NCI-H748 (cell line): ENCODE measurements around the gene THOC5.

ENCODE experiments used
- DNase-seq: peaks from one replicate; lab custom pipeline; 2025; ENCODE audit not compliant: unreplicated experiment; lab: John Stamatoyannopoulos, UW

The THOC5 gene

DNA sequence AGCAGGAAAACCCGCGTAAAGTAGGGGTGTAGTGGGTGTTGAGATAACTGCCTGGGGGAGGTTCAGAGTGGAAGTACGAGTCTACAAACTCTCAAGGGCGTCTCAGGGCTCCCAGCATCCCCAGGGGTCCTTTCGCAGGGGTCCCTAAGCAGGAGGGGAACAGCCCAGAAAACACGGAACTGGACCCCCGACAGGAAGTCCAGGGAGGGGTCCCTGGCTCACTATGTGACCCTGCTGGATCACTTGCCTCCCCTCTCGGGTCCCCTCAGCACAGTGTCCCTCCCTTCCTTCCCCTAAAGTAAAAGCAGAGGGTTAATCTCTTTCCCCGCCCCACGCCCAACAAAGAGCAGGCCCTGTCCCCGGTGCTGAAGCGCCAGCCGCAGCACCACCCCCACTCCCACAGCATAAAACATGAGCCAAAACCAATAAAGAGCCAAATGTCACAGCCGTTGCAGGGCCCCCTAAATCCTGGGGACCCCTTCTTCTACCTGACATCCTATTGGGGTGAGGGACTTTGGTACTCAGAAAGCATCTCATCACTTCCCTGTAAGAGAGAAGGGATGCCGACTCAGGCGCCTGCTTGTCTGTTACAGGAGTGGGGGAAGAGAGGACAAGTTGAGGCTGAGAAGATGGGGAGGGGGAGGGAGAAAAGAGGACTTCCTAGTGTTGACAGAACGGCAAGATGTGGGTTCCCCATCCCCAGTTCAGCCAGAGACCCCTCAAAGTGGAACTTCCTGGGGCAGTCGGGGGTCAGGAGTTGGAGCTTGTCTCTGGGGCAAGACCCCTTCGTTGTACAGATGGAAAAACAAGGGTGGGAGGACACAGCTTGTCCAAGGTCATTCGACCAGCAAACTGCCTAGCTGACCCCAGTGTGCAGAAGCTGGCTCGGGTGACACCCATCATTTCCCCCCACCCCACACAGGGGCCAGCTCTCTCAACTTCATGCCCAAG lies 75.0 kb downstream of the THOC5 start:
- DNase-seq, result no peak

DNA sequence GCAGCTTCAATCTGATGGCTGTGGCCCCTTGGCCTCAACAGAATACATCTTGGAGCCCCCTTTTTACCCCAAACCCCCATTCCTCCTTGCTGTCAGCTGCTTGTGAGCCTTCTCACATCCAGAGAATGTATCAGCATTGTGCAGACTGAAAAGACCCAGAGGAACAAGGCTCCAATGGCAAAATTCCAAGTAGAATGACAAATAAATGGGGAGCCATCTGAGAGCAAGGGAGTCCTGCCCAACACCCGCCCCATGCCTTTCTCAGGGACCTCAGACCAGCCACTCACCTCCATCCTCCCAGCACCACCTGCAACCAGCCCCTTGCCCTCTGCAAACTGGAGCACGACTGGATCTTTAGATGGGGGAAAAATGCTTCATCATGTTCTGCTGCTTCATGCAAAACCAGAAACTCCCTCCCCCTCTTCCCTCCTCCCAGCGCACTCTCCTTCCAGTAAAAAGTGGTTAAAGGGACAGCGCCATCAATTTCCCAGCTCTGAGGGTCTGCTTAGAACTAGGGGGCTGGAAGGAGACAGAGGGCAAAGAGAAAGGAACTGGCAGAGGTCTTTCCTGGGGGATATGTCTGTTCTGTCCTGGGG lies 75.7 kb downstream of the THOC5 start:
- DNase-seq, result no peak

DNA sequence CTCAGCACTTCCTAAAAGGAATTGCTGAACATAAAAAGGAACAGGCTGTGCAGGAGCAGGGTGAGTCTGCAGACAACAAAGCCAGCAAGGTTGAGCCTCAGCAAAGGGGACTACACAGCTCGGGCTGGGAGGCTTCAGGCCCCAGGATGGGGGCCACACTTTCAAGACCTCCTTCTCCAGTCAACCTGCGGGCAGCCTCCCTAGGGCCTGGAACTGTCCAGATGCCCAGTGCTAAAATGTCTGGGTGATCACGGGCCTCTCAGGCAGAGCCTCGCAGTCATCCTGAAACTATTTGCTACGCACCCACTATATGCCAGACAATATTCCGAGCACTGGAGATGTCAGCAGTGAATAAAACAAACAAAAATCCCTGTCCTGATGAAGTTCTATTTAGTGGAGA lies 77.4 kb downstream of the THOC5 start:
- DNase-seq, result no peak

DNA sequence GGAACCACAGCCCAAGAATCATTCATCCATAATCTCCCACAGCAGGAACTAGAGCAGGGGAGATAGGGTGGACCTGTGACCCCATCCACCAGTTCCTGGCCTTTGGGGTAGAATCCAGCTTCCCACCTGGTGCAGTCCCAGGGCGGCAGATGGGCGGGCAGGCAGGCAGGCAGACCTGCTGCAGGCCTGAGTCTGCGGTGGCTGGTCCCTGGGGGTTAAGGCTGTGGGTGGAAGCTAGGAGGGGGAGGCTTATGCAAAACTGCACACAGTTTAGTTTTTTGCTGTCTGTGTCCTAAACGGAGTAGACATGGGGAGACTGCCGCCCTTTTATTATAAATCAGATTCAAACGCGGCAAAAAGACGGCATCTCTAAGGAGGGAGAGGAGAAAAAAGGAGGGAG lies 78.0 kb downstream of the THOC5 start:
- DNase-seq, result no peak

DNA sequence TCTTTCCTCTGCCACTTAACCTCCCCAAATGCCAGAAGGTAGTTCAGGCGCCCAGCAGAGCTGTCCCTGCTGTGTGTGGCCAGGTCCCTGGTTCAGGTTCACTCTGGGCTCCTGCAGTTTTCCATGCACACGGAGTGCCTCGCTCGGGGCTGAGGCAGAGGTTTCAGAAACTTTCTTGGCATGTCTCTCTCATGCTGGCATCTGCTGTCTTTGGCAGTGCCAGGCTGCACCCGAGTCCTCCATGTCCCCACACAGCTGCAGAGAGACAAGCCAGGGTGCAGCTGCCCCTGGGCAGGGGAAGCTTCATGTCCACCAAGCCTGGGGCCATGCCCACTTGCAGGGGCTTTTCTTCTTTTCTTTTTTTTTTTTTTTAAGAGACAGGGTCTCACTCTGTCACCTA lies 80.6 kb downstream of the THOC5 start:
- DNase-seq, result no peak

DNA sequence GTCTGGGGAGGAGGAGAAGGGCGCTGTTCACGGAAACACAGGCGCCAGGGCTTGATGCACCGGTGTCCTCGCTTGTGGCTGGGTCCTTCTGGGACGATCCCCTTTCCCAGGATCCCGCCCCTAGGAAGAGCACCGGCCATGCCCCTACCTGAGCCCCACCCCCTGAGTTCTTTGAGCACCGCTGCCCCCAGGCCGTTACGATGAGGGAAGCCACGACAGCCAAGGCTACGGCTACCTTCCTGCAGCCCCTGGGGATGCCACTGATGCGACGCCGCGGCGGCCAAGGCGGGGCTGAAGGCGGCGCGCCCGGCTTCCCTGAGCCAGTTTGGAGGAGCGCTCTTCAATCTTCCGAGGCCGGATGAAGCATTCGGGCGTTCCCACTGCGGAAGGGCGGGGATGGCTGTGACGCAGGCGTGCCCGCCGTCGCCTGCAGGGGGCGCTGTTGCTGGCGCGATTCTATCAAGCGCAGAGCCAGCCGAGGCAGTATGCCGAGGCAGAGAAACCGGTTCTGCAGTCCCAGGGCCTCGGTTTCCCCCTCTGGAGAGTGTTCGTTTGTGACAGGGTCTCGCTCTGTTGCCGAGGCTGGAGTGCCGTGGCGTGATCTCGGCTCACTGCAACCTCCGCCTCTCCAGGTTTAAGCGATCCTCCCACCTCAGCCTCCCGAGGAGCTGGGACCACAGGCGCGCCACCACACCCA lies 83.2 kb downstream of the THOC5 start:
- DNase-seq, result peak; percentile 69

DNA sequence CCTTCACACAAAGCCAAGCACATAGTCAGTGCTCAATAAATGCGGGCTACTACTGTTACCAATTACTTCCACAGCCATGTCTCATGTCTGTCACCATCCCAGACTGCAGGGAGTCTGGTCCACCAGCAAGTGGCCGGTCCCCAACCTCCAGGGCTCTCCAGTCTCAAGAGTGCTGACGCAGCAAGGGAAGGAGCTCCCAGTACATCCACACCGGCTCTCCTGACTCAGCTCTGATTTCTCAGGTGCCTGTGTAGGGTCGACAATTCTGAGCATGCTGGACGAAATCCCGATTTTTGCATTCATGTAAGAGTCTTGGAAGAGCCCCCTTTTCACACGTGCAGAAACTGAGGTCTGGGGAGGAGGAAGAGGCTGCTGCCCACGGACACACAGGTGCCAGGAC lies 83.8 kb downstream of the THOC5 start:
- DNase-seq, result peak; percentile 26

DNA sequence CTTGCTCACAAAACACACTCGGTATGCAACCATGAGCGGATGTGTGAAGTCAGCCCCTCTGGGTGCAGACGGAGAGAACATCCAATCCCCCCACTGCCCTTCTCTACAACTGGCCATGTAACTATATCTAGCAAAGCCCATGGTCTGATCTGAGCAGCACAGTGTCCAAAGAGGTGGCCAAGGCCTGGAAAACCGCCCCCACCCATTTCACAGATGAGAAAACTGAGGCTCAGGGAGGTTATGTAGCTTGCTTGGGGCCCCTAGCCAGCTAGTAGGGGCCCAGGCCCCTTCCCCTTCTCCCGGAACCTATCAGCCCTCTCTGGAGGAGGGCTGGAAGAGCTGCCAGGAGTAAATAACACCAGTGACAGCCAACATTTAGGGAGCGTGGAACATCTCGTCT lies 89.0 kb downstream of the THOC5 start:
- no peak for DNase-seq

DNA sequence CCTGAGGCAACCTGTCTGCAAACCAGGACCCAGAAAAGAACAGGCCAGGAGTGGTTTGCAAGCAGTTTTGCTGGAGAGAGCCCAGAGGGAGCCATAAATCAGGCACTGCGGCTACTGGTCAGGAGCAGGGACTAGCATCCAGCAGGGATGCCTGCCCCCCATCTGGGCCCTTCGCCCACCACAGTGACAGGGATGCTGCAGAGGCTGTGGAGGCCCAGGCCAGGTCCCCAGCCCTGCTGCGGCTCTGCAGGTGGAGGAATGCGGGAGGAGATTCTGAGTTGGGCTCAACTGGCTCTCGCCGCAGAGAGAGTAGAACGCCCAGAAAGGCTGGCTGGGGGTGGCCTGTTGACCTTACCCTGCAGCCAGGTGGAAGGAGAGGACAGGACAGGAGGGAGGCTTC lies 89.9 kb downstream of the THOC5 start:
- no peak for DNase-seq

DNA sequence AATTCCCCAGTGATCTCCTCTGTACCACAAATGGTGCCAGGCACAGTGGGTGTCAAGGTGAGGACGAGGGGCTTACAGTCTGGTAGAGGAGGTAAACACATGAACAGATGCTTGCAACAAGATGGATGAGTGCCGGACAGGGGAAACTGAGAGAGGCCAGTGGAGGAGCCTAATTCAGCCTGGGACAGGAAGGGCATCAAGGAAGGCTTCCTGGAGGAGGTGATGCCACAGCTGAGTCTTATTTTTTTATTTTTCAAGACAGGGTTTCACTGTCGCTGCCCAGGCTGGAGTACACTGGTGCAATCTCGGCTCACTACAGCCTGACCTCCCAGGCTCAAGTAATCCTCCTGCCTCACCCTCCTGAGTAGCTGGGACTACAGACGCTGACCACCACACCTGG lies 92.3 kb downstream of the THOC5 start:
- no peak for DNase-seq

DNA sequence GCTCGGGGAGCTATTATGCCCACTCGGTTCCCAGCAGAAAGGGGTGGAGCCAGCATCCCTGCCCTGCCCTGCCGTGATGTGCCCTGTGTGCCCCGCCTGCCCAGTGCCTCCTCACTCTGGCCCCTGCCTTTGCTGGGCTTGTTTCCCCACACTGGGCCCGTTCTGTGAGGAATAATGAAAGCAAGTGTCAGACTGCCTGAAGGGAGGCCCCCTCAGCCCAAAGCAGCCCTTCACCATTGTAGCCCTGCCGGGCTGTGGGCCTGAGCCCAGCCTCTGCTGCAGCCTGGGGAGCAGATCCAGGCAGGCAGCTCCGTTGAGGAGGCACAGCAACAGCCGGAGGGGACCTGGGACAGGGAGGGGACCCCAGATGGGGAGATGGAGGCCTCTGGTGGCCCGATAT lies 93.8 kb downstream of the THOC5 start:
- DNase-seq, result no peak

DNA sequence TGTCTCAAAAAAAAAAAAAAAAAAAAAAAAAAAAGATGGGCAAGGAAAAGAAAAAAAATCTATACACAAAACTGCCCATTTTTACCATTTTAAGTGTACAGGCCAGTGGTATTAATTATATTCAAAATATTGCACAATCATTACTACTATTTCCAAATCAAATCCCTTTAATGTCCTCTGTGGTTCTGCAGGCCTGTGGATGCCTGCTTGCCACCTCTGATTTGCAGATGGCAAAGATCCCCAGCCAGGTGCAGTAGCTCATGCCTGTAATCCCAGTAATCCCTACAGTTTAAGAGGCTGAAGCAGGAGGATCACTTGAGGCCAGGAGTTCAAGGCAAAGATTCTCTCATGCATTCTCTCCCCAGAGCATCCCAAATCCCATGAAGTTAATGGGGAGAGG lies 95.0 kb downstream of the THOC5 start:
- no peak for DNase-seq

DNA sequence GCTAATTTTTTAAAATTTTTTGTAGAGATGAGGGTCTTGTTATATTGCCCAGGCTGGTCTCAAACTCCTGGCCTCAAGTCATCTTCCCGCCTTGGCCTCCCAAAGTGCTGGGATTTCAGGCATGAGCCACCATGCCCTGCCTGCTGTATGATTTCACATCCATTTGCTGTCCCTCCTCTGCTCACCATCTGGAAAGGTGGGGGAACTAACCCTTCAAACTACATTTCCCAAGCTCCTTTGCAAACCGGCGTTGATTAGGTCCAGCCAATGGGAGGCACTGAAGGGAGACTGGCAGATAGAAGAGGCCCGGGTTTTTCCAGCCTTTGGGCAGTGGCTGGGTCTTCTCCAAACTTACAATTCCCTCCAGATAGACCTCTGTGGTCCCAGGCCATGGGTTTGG lies 95.8 kb downstream of the THOC5 start:
- peak; percentile 46 for DNase-seq

DNA sequence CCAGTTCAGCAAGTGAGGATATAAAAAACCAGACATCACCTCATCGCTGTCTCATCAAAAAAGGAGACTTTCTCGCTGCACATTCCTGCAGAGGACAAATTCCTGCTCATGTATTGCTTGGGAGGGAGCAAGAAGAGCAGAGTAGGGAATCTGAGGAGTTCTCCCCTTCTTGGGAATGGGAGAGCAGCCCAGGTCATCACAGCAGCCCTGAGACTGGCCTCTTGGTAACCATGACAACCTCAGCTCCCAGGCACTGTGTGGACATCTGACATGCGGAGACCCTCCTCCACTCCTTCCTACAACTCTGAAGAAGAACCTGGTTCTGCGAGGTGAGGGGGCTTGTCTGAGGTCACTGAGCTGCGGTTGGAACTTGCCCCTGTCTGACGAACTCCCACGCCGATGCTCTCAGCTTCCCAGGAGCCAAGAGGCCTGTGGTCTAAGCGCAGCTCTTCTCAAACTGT lies 97.3 kb downstream of the THOC5 start:
- DNase-seq, result no peak
